CD14-positive monocyte (primary cell): ENCODE results near the gene HIVEP3. TPM values are rescaled to one million over a fixed set of nuclear protein-coding genes. Genes with fewer than 3 reads are reported as not detected.
A peak's percentile ranks its signal among the peaks of the same experiment; 100 is the strongest.

Experiments used
- DNase-seq, 3 donors: peaks; one replicate each; pipeline ENCODE4 v3.0.0-alpha.2; 2011 to 2022
- H2AFZ ChIP-seq: 2 replicates; pipeline ENCODE4 v1.6.0; 2012; ENCODE audit warnings: mild to moderate bottlenecking, low read depth, low read length, inconsistent platforms; ENCODE audit not compliant: insufficient read depth, poor library complexity, severe bottlenecking
- H3K27ac ChIP-seq, 2 donors: 1 replicate in 1 of 2; 2 replicates in 1 of 2; pipeline ENCODE4 v1.5.1; 2012 to 2013; ENCODE audit warnings: low read length in 2 of 2, control low read depth in 1 of 2, inconsistent platforms in 1 of 2, low read depth in 1 of 2, mild to moderate bottlenecking in 1 of 2
- H3K27me3 ChIP-seq, 2 donors: one replicate each; pipeline versions ENCODE4 v1.6.0 to v1.6.1; 2011 to 2013; ENCODE audit warnings: low read length in 2 of 2; ENCODE audit not compliant: control insufficient read depth in 2 of 2, insufficient read depth in 2 of 2
- H3K36me3 ChIP-seq, 2 donors: replicated peaks in 1 of 2; 1 replicate in 1 of 2; 2 replicates in 1 of 2; pipeline versions ENCODE4 v1.5.1 to v1.6.1; 2012 to 2013; ENCODE audit warnings: low read length in 2 of 2, control low read depth in 1 of 2, inconsistent platforms in 1 of 2, mild to moderate bottlenecking in 1 of 2; ENCODE audit not compliant: insufficient read depth in 2 of 2, control insufficient read depth in 1 of 2
- H3K4me1 ChIP-seq, 2 donors: 1 replicate in 1 of 2; 2 replicates in 1 of 2; pipeline versions ENCODE4 v1.5.1 to v1.6.1; 2012 to 2013; ENCODE audit warnings: low read length in 2 of 2, control low read depth in 1 of 2, inconsistent platforms in 1 of 2, mild to moderate bottlenecking in 1 of 2, moderate library complexity in 1 of 2; ENCODE audit not compliant: insufficient read depth in 2 of 2, control insufficient read depth in 1 of 2
- H3K4me2 ChIP-seq: replicated peaks from 2 replicates; pipeline ENCODE3; 2012; ENCODE audit warnings: low read length, moderate library complexity, mild to moderate bottlenecking; ENCODE audit not compliant: poor library complexity, severe bottlenecking; ENCODE audit errors: extremely low read depth
- H3K4me3 ChIP-seq, 3 experiments: fragments of 200-600 bp in 1 of 3; sonication (generic) in 1 of 3; replicated peaks in 1 of 3; 1 replicate in 2 of 3; 2 replicates in 1 of 3; pipeline ENCODE4 v1.5.1; 2011 to 2013; ENCODE audit warnings: low read length in 3 of 3, mild to moderate bottlenecking in 3 of 3, control low read depth in 2 of 3, low read depth in 2 of 3, inconsistent platforms in 1 of 3, moderate library complexity in 1 of 3
- H3K79me2 ChIP-seq: 2 replicates; pipeline ENCODE4 v1.6.0; 2012; ENCODE audit warnings: mild to moderate bottlenecking, control low read depth, inconsistent platforms, low read length, moderate library complexity; ENCODE audit not compliant: insufficient read depth
- H3K9ac ChIP-seq: 2 replicates; pipeline ENCODE4 v1.6.0; 2017; ENCODE audit warnings: low read length, mild to moderate bottlenecking; ENCODE audit not compliant: insufficient read depth, poor library complexity, severe bottlenecking
- H3K9me3 ChIP-seq, 2 donors: replicated peaks in 1 of 2; 1 replicate in 1 of 2; 2 replicates in 1 of 2; pipeline versions ENCODE4 v1.5.1 to v1.6.1; 2012 to 2013; ENCODE audit warnings: low read length in 2 of 2, control low read depth in 1 of 2; ENCODE audit not compliant: control insufficient read depth in 1 of 2, insufficient read depth in 1 of 2
- H4K20me1 ChIP-seq: 2 replicates; pipeline ENCODE4 v1.6.0; 2012; ENCODE audit warnings: mild to moderate bottlenecking, low read length, control low read depth, moderate library complexity; ENCODE audit not compliant: insufficient read depth
- H3K27ac Mint-ChIP-seq, 7 donors: one replicate each; pipeline ENCODE4 v1.8.0; 2020; ENCODE audit warnings: mild to moderate bottlenecking in 7 of 7, mixed read lengths in 7 of 7, moderate library complexity in 6 of 7, inconsistent platforms in 2 of 7
- H3K27me3 Mint-ChIP-seq, 3 donors: one replicate each; pipeline ENCODE4 v1.8.0; 2021 to 2022; ENCODE audit warnings: low read depth in 3 of 3, mild to moderate bottlenecking in 3 of 3, mixed read lengths in 3 of 3, moderate library complexity in 3 of 3, inconsistent platforms in 1 of 3
- H3K36me3 Mint-ChIP-seq, 2 donors: one replicate each; pipeline ENCODE4 v1.8.0; 2020; ENCODE audit warnings: mixed read lengths in 2 of 2, inconsistent platforms in 1 of 2, mild to moderate bottlenecking in 1 of 2
- H3K4me1 Mint-ChIP-seq: one replicate; pipeline ENCODE4 v1.8.0; 2020; ENCODE audit warnings: mild to moderate bottlenecking, mixed read lengths
- H3K4me3 Mint-ChIP-seq, 2 donors: one replicate each; pipeline ENCODE4 v1.8.0; 2020; ENCODE audit warnings: mild to moderate bottlenecking in 2 of 2, mixed read lengths in 2 of 2, moderate library complexity in 1 of 2
- H3K9me3 Mint-ChIP-seq, 7 donors: one replicate each; pipeline ENCODE4 v1.8.0; 2020 to 2022; ENCODE audit warnings: mixed read lengths in 7 of 7, mild to moderate bottlenecking in 6 of 7, moderate library complexity in 6 of 7, inconsistent platforms in 2 of 7
- CTCF ChIP-seq: fragments of 200-600 bp; IDR thresholded peaks from one replicate; pipeline ENCODE4 v1.8.0; 2022; ENCODE audit warnings: antibody characterized with exemption, mild to moderate bottlenecking
- WGBS: methylation state at CpG from one replicate; pipeline ENCODE4 v1.1.5; 2013; ENCODE audit warnings: missing lambda C conversion rate; ENCODE audit not compliant: insufficient coverage; 5-methylcytosine and 5-hydroxymethylcytosine counted together
- intact Hi-C, 2 donors: fragments of 100-400 bp; cut with micrococcal nuclease; formaldehyde crosslinking; loops; one replicate each; pipeline versions ENCODE4 v1.15.0 to v1.15.1; 2023
- polyA plus RNA-seq, 3 donors: library from polyadenylated mRNA; depleted of rRNA in 1 of 3; unstranded in 2 of 3; stranded (reverse) in 1 of 3; fragments of 300-500 nt in 2 of 3; fragments of >200 nt in 1 of 3; fragmentation: Illumina TruSeq in 2 of 3; gene quantifications; 1 replicate in 2 of 3; 2 replicates in 1 of 3; pipeline ENCODE4 v1.2.3, GENCODE V29; 2012 to 2021

The HIVEP3 gene
- polyA plus RNA-seq, 3 donors = 1.2 to 3.7 (median 1.8) TPM

GRCh38 chr1:41894808-41895483 lies 23.8 kb downstream of the HIVEP3 start:
- Histone ChIP-seq H3K4me2 (no peak overlapping the region), H3K79me2 (no peaks in the 10 kb centered on the region), H3K4me3 (no peak overlapping the region), H3K27me3 (no peaks in the 10 kb centered on the region), H3K4me1 (peaks cover 31 to 44% of the 10 kb centered on the region in 2 donors), H3K9ac (no peak overlapping the region), H3K9me3 (no peaks in the 10 kb centered on the region), H2AFZ (peak overlapping the region; percentile 39), H4K20me1 (no peaks in the 10 kb centered on the region), H3K36me3 (no peaks in the 10 kb centered on the region), H3K27ac (no peak overlapping the region)
- no peak for TF ChIP-seq CTCF
- DNase-seq = no peak
- Mint-ChIP-seq H3K4me1 (peaks cover 48% of the 10 kb centered on the region), H3K9me3 (no peaks in the 10 kb centered on the region), H3K27ac (peak overlapping the region in 3 of 7 donors; percentile 17 to 61 (median 58)), H3K4me3 (no peak overlapping the region), H3K36me3 (no peaks in the 10 kb centered on the region), H3K27me3 (peaks cover 0 to 1% (median 0%) of the 10 kb centered on the region in 3 donors)
- intact Hi-C loops = loop anchor here in 1 of 2 donors (5.0 kb wide), 1 partner anchor 53 kb away; no protein-coding TSS in a partner anchor
- 90% methylated on average over 1 of the region's 6 CpGs for WGBS

GRCh38 chr1:41894101-41894807 lies 24.5 kb downstream of the HIVEP3 start:
- H2AFZ ChIP-seq = peak overlapping the region; percentile 39
- H3K4me3 ChIP-seq = no peak overlapping the region
- WGBS = 86% methylated on average over 4 of the region's 4 CpGs
- Mint-ChIP-seq H3K9me3 (no peaks in the 10 kb centered on the region), H3K27me3 (peaks cover 0 to 1% (median 0%) of the 10 kb centered on the region in 3 donors), H3K36me3 (no peaks in the 10 kb centered on the region), H3K27ac (peak overlapping the region in 1 of 7 donors; percentile 17), H3K4me3 (no peak overlapping the region), H3K4me1 (peaks cover 48% of the 10 kb centered on the region)
- no peak for TF ChIP-seq CTCF
- H3K4me2 ChIP-seq = no peak overlapping the region
- no peaks in the 10 kb centered on the region for H4K20me1 ChIP-seq
- no peak overlapping the region for H3K27ac ChIP-seq
- no peaks in the 10 kb centered on the region for H3K79me2 ChIP-seq
- H3K9me3 ChIP-seq = no peaks in the 10 kb centered on the region
- no peaks in the 10 kb centered on the region for H3K36me3 ChIP-seq
- DNase-seq = no peak
- peaks cover 31 to 44% of the 10 kb centered on the region in 2 donors for H3K4me1 ChIP-seq
- H3K27me3 ChIP-seq = no peaks in the 10 kb centered on the region
- intact Hi-C loops = loop anchor here in 1 of 2 donors (5.0 kb wide), 1 partner anchor 52 kb away; no protein-coding TSS in a partner anchor
- H3K9ac ChIP-seq = no peak overlapping the region
